B cell (primary cell): ENCODE measurements around the gene CALD1. TPM values are rescaled to one million over a fixed set of nuclear protein-coding genes. Genes with fewer than 3 reads are reported as not detected.

Experiments used
- ATAC-seq: fragments of 200-7000 bp; cut with Tn5 transposase; one replicate; pipeline ENCODE4 v1.10.0; 2021; ENCODE audit warnings: low read depth, mild to moderate bottlenecking, moderate number of reproducible peaks, moderate library complexity
- CTCF ChIA-PET: fragments of 350-600 bp; sonication (Branson Sonifier 250); formaldehyde crosslinking; loops from one replicate; lab custom pipeline; 2021; ENCODE audit warnings: antibody characterized with exemption, inconsistent platforms; lab: Charles Lee
- POLR2A ChIA-PET: fragments of 350-600 bp; sonication (Branson Sonifier 250); formaldehyde crosslinking; loops from one replicate; lab custom pipeline; 2021; ENCODE audit warnings: antibody characterized with exemption; lab: Charles Lee
- DNase-seq: peaks from one replicate; pipeline ENCODE4 v3.0.0; 2013
- H2AFZ ChIP-seq: 2 replicates; pipeline ENCODE4 v1.6.1; 2012; ENCODE audit warnings: mild to moderate bottlenecking, low read depth, low read length; ENCODE audit not compliant: insufficient read depth, poor library complexity, severe bottlenecking
- H3K27ac ChIP-seq, 2 donors: 1 replicate in 1 of 2; 2 replicates in 1 of 2; pipeline ENCODE4 v1.5.1; 2012 to 2013; ENCODE audit warnings: low read length in 2 of 2, mild to moderate bottlenecking in 2 of 2, moderate library complexity in 1 of 2
- H3K27me3 ChIP-seq, 4 experiments: fragments of 200-600 bp in 1 of 4; sonication (generic) in 1 of 4; replicated peaks in 1 of 4; 1 replicate in 2 of 4; 2 replicates in 2 of 4; pipeline versions ENCODE4 v1.6.1 to v1.7.0; 2013 to 2016; ENCODE audit warnings: low read length in 3 of 4, mild to moderate bottlenecking in 2 of 4, mixed read lengths in 1 of 4, moderate library complexity in 1 of 4; ENCODE audit not compliant: insufficient read depth in 4 of 4, control insufficient read depth in 3 of 4; ENCODE audit errors: control extremely low read depth in 1 of 4
- H3K36me3 ChIP-seq, 2 experiments: replicated peaks in 1 of 2; 1 replicate in 1 of 2; 2 replicates in 1 of 2; pipeline versions ENCODE4 v1.6.1 to v1.7.1; 2013; ENCODE audit warnings: low read length in 1 of 2; ENCODE audit not compliant: insufficient read depth in 2 of 2, control insufficient read depth in 1 of 2; ENCODE audit errors: control extremely low read depth in 1 of 2, extremely low read depth in 1 of 2
- H3K4me1 ChIP-seq, 2 donors: fragments of 200-600 bp in 1 of 2; sonication (generic) in 1 of 2; 1 replicate in 1 of 2; 2 replicates in 1 of 2; pipeline versions ENCODE4 v1.5.1 to v1.6.1; 2013 to 2017; ENCODE audit warnings: low read length in 2 of 2; ENCODE audit not compliant: control insufficient read depth in 2 of 2, insufficient read depth in 2 of 2
- H3K4me2 ChIP-seq: replicated peaks from 2 replicates; pipeline ENCODE3; 2012; ENCODE audit warnings: mild to moderate bottlenecking, low read depth, low read length; ENCODE audit not compliant: poor library complexity, severe bottlenecking
- H3K4me3 ChIP-seq, 5 experiments: fragments of 200-600 bp in 1 of 5; sonication (generic) in 1 of 5; 1 replicate in 3 of 5; 2 replicates in 2 of 5; pipeline versions ENCODE4 v1.5.1 to v1.7.0; 2011 to 2016; ENCODE audit warnings: low read length in 4 of 5, mild to moderate bottlenecking in 4 of 5, low read depth in 2 of 5, control low read depth in 1 of 5, moderate library complexity in 1 of 5; ENCODE audit not compliant: insufficient read depth in 1 of 5; ENCODE audit errors: control extremely low read depth in 1 of 5, extremely low read depth in 1 of 5
- H3K79me2 ChIP-seq: fragments of 200-600 bp; sonication (generic); one replicate; pipeline ENCODE4 v1.6.0; 2016; ENCODE audit warnings: low read length; ENCODE audit not compliant: control insufficient read depth, insufficient read depth
- H3K9ac ChIP-seq: fragments of 200-600 bp; sonication (generic); 2 replicates; pipeline ENCODE4 v1.6.1; 2017; ENCODE audit warnings: mild to moderate bottlenecking, low read length, moderate library complexity
- H3K9me3 ChIP-seq, 3 donors: one replicate each; pipeline versions ENCODE4 v1.6.1 to v1.7.1; 2013; ENCODE audit warnings: low read length in 2 of 3; ENCODE audit not compliant: control insufficient read depth in 2 of 3, insufficient read depth in 1 of 3; ENCODE audit errors: control extremely low read depth in 1 of 3
- H4K20me1 ChIP-seq: 2 replicates; pipeline ENCODE4 v1.6.0; 2012; ENCODE audit warnings: mild to moderate bottlenecking, low read length; ENCODE audit not compliant: insufficient read depth, control insufficient read depth, poor library complexity, severe bottlenecking
- H3K27ac Mint-ChIP-seq: one replicate; pipeline ENCODE4 v1.8.0; 2021; ENCODE audit warnings: mixed read lengths
- H3K27me3 Mint-ChIP-seq: one replicate; pipeline ENCODE4 v1.8.0; 2021; ENCODE audit warnings: mixed read lengths
- H3K4me1 Mint-ChIP-seq: one replicate; pipeline ENCODE4 v1.8.0; 2021; ENCODE audit warnings: mixed read lengths
- H3K4me3 Mint-ChIP-seq: one replicate; pipeline ENCODE4 v1.8.0; 2021; ENCODE audit warnings: mixed read lengths
- H3K9me3 Mint-ChIP-seq: one replicate; pipeline ENCODE4 v1.8.0; 2022; ENCODE audit warnings: mixed read lengths; ENCODE audit not compliant: insufficient read depth
- EZH2 ChIP-seq: IDR thresholded peaks from 2 replicates; pipeline ENCODE4 v1.6.1; 2012; ENCODE audit warnings: borderline replicate concordance, low read depth, mild to moderate bottlenecking, moderate library complexity, low read length; ENCODE audit not compliant: insufficient read depth, poor library complexity, severe bottlenecking
- WGBS: methylation state at CpG from one replicate; pipeline ENCODE4 v1.1.5; 2013; ENCODE audit warnings: missing lambda C conversion rate; ENCODE audit not compliant: insufficient coverage; 5-methylcytosine and 5-hydroxymethylcytosine counted together
- intact Hi-C: fragments of 100-400 bp; cut with micrococcal nuclease; formaldehyde crosslinking; loops from one replicate; pipeline ENCODE4 v1.10.0; 2022
- polyA plus RNA-seq: library from polyadenylated mRNA; depleted of rRNA; stranded (reverse); fragments of >200 nt; gene quantifications from 2 replicates; pipeline ENCODE4 v1.2.3, GENCODE V29; 2012
- total RNA-seq, 2 donors: library from RNA; stranded (reverse); fragments of 120-200 nt in 1 of 2; gene quantifications; 1 replicate in 1 of 2; 2 replicates in 1 of 2; pipeline versions ENCODE4 v1.2.3 to v1.2.4, GENCODE V29; 2013 to 2022
- TF ChIP-seq, protein P1 (sequence below): fragments of 200-600 bp; IDR thresholded peaks from one replicate; pipeline ENCODE4 v1.8.0; 2022; ENCODE audit warnings: antibody characterized with exemption, mild to moderate bottlenecking

CALD1 gene
- total and polyA plus RNA-seq, 2 donors (not counting 1 experiment from before 2014, with no cell fraction given), result 0.18 to 0.69 TPM

DNA sequence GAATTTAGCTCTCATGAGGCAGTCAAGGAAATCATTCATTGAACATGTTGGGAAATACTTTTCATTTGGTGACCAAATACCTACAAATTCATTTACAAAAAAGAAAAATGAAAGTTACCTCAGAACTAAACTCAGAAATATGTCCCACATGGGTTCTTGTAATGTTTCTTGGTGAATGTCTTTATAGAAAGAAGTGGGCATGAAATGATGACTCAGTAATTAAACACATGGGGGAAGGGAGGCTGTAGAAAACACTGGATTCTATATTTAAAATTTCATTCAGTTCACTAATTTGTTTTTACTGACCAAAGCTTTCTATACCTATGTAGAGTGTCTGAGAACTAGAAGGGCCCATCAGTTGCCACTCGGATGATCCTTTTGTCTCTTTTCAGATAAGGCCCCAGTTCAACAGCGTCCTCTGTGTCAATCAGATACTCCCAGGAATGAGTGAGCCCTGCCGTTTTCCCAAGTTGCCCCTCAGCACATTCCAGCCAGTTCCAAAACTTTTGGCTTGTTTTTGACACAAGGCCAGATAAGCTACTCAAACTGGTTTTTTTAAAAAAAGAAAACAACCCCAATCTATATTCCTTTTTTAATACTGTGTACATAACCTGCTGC, 157.6 kb downstream of the CALD1 start:
- Mint-ChIP-seq H3K4me3 (no peak overlapping the region), H3K27me3 (no peaks in the 10 kb centered on the region), H3K27ac (no peak overlapping the region), H3K4me1 (peaks cover 23% of the 10 kb centered on the region), H3K9me3 (no peaks in the 10 kb centered on the region)
- H2AFZ ChIP-seq, result no peak overlapping the region
- POLR2A ChIA-PET, result no interaction called here
- H3K27ac ChIP-seq, result no peak overlapping the region
- WGBS, result 95% methylated on average over 2 of the region's 3 CpGs
- ATAC-seq, result no peak
- no peaks in the 10 kb centered on the region for H3K79me2 ChIP-seq
- no peaks in the 10 kb centered on the region for H3K36me3 ChIP-seq
- H4K20me1 ChIP-seq, result no peaks in the 10 kb centered on the region
- DNase-seq, result no peak
- H3K9ac ChIP-seq, result no peak overlapping the region
- intact Hi-C loops, result no loop called here
- no peaks in the 10 kb centered on the region for H3K9me3 ChIP-seq
- peaks cover 7 to 17% of the 10 kb centered on the region in 2 donors for H3K4me1 ChIP-seq
- TF ChIP-seq, protein P1, sequence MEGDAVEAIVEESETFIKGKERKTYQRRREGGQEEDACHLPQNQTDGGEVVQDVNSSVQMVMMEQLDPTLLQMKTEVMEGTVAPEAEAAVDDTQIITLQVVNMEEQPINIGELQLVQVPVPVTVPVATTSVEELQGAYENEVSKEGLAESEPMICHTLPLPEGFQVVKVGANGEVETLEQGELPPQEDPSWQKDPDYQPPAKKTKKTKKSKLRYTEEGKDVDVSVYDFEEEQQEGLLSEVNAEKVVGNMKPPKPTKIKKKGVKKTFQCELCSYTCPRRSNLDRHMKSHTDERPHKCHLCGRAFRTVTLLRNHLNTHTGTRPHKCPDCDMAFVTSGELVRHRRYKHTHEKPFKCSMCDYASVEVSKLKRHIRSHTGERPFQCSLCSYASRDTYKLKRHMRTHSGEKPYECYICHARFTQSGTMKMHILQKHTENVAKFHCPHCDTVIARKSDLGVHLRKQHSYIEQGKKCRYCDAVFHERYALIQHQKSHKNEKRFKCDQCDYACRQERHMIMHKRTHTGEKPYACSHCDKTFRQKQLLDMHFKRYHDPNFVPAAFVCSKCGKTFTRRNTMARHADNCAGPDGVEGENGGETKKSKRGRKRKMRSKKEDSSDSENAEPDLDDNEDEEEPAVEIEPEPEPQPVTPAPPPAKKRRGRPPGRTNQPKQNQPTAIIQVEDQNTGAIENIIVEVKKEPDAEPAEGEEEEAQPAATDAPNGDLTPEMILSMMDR, result no peak
- no peak for TF ChIP-seq EZH2
- H3K4me2 ChIP-seq, result no peak overlapping the region
- CTCF ChIA-PET, result interaction anchor here (0.6 to 1.6 kb wide), 4 partner anchors 9 to 304 kb away, joined by 3 to 5 read pairs (median 4); no protein-coding TSS in a partner anchor
- no peak overlapping the region for H3K4me3 ChIP-seq
- H3K27me3 ChIP-seq, result no peaks in the 10 kb centered on the region

DNA sequence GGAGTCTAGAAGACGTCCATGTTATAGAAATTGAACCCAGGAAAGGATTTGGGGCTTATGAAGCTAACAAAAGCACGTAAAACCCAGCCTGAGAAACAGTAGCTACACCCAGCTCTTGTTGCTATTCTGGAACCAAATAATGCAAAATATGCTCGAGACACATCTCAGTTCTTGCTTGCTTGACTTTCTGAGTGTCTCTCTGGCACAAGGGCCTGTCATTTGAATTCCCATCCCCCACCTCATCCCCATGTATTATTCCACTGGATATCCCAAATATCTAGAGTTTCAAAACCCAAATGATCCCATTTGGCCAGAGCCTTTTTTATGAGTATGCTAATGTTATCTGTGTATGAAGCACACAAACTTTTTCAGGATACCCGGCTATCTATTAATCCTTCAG, 158.7 kb downstream of the CALD1 start:
- ChIA-PET CTCF (interaction anchor here (0.6 to 1.6 kb wide), 3 partner anchors 48 to 305 kb away, joined by 3 to 4 read pairs (median 3); partner anchors contain the start of gene AGBL3), POLR2A (no interaction called here)
- H3K27me3 Mint-ChIP-seq, result no peaks in the 10 kb centered on the region
- ATAC-seq, result no peak
- no peaks in the 10 kb centered on the region for H4K20me1 ChIP-seq
- no peaks in the 10 kb centered on the region for H3K27me3 ChIP-seq
- H3K4me3 Mint-ChIP-seq, result no peak overlapping the region
- no peak overlapping the region for H3K9ac ChIP-seq
- no peaks in the 10 kb centered on the region for H3K9me3 ChIP-seq
- 84% methylated on average over 3 of the region's 4 CpGs for WGBS
- no peak overlapping the region for H3K27ac Mint-ChIP-seq
- no peaks in the 10 kb centered on the region for H3K79me2 ChIP-seq
- intact Hi-C loops, result no loop called here
- no peak overlapping the region for H3K4me3 ChIP-seq
- H3K4me1 ChIP-seq, result peaks cover 7 to 10% of the 10 kb centered on the region in 2 donors
- H3K4me2 ChIP-seq, result no peak overlapping the region
- H3K27ac ChIP-seq, result no peak overlapping the region
- H3K9me3 Mint-ChIP-seq, result no peaks in the 10 kb centered on the region
- no peaks in the 10 kb centered on the region for H3K36me3 ChIP-seq
- H3K4me1 Mint-ChIP-seq, result peaks cover 12% of the 10 kb centered on the region
- no peak overlapping the region for H2AFZ ChIP-seq
- TF ChIP-seq, protein P1, result no peak
- TF ChIP-seq EZH2, result no peak
- DNase-seq, result no peak
